ENCODE measurements around the gene VASH1.

The VASH1 gene

DNA sequence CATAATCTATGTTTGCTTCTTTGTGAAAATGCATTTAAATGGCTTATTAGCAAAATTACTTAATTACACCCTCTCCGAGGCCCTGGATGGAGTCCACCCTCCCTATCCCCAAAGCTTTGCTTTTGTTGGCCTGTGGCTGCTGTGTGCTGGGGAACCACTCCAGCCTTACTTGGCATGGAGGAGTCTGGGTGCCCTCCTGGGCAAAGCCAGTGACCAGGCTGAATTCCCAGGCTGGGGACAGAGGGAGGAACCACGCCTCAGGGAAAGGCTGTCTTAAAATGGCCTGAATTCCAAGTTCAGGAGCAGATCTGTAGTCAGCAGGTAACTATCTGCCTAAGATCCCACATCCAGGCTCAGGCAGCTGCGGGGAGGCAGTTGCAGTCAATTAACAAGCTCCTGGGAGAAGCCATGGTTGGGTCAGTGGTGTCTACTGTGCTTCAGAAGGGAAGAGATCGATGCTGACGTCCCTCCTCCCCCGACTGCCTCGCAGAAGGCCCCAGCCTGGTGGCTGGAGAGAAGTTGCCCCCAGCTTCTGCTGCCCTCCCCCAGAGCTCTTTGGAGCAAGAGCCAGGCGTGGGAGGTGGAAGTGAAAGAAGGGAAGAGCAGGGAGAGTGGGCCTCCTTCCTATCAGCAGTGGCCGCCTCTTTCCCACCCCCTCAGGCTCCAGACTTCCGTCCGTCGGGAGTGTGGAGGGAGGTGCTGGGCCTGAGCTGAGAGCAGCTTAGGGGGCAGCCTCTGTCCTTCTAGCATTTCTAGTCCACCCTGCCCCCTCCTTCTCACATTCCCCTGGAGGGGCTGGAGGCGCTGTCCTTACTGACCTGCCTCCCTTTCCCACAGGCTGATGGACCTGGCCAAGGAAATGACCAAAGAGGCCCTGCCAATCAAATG is 11.3 kb downstream of the VASH1 start:
- DNase-seq = peak in 1 of 2 donors; percentile 4

DNA sequence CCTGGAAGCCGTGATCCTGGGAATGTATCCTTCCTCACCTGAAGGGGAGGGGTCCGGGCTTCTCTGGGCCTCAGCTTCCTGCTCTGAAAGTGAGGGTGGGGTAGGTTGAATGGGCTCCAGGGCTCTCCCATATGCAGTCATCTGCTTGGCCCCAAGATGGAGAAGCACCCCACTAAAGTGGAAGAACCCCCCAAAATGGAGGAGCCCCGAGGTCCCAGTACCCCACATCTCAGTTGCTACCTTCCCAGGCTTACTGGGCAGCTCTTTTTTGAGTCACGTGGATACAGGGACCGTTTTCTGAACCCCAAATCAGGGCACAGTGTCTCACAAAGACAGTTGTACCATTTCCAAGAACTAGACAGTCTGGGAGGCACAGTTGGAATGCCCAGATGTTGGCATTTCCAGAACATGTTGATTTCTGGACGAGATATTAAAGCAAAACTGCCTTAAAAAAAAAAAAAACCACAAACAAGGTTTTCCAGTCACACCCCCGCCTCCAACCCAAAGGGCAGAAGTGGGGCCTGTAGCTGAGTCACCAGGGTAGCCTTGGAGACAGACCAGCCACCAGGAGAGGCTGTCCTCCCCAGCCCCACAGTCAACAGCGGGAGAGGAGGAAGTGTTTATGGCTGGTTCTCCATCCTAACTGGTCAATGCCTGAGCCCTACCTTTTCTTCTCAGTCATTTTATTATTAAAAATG is 12.1 kb downstream of the VASH1 start:
- peak in 1 of 2 donors; percentile 19 for DNase-seq

DNA sequence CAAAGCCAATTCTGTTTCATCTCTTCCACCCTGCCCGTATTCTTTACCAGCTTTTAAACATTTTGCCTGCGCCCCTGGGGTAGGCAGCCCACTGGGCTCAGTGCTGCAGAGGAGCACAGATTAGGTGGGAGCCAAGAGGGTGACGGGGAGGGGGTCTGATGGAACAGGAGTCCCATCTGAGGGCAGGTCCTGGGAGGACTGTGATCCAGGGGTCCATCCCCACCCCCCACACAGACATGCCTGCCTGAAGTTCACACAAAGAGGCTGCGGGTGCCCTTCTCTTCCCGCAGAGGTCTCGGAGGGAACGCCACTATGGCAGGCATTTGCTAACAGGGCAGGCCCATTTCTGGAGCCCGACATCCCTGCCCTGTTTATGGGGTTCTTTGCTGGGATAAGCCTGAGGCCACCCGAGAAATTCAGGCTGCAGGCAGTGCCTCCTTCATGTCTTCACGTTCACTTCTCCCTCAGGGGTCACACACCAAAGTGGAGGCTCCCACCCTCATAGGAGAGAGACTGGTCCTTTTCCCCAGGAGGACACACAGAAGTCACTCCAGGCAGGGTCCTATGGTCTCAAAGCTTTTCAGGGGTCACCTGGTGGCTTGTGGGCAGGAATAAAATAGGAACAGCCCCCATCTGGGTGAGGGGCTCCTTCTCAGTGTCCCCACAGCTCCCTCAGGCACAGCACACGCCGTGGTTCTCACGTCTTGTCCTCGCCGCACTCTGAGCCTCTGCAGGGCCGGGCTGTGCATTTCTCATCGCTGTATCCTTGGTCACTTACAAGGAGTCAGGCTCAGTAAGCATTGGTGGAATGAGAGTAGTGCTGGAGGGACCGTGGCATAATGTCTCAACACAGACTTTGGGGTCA is 12.9 kb downstream of the VASH1 start:
- peak in 1 of 2 donors; percentile 10 for DNase-seq

DNA sequence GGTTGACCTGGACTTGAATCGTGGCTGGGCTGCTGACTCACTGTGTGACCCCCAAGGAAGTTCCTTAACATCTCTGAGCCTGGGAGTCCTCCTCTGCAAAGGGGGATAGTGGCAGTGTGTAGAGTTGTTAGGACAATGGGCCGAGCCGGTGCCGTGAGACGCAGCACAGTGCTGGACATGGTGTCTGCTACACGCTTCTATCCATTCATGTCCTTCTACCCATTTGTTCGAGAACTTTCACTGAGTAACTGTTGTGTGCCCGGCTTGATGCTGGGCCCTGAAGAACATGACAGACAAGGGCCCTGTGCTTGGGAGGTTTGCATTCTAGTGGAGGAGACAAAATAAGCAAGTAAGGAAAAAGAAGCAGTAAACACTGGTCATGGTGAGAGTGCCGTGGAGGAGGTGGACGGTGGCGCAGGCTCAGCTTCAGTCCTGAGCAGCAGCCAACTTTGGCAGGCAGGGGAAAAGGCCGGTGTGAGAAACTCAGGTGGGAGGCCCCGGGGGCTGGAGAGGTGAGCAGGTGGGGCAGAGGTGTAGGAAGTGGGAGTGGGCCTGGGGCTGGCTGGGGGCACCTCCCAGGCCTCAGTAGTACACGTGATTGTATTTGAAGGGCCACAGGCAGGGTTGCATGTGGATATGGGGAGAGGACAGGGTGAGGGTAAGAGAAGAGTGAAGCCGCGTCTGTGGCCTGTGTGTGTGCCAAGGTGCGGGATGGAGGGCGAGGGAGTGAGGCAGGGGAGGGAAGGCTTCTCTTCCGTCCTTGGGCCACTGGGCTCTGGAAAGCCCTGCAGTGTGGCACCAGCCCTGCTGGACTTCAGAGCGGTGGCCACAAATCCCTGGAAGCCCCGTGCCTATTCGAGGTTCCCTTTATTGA is 13.8 kb downstream of the VASH1 start:
- peak in 1 of 2 donors; percentile 11 for DNase-seq

DNA sequence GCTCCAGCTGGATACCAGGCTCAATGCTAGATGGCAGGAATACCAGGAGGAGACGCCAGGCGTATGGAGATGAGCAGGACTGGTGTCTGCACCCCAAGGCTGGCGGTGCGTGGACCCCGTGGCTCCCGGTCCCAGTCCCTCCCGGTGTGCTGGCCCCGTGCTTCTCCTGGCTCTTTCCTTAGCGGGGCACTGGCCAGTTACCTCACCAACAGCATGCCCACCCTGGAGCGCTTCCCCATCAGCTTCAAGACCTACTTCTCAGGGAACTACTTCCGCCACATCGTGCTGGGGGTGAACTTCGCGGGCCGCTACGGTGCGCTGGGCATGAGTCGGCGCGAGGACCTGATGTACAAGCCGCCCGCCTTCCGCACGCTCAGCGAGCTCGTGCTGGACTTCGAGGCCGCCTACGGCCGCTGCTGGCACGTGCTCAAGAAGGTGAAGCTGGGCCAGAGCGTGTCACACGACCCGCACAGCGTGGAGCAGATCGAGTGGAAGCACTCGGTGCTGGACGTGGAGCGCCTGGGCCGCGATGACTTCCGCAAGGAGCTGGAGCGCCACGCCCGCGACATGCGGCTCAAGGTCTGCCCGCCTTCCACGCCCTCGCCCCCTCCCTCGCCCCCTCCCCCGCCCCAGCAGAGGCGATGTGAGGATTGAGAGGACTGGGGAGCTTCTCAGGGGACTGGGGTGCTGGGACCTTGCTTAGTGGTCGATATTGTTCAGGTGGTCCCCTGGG is 14.6 kb downstream of the VASH1 start:
- no peak for DNase-seq

DNA sequence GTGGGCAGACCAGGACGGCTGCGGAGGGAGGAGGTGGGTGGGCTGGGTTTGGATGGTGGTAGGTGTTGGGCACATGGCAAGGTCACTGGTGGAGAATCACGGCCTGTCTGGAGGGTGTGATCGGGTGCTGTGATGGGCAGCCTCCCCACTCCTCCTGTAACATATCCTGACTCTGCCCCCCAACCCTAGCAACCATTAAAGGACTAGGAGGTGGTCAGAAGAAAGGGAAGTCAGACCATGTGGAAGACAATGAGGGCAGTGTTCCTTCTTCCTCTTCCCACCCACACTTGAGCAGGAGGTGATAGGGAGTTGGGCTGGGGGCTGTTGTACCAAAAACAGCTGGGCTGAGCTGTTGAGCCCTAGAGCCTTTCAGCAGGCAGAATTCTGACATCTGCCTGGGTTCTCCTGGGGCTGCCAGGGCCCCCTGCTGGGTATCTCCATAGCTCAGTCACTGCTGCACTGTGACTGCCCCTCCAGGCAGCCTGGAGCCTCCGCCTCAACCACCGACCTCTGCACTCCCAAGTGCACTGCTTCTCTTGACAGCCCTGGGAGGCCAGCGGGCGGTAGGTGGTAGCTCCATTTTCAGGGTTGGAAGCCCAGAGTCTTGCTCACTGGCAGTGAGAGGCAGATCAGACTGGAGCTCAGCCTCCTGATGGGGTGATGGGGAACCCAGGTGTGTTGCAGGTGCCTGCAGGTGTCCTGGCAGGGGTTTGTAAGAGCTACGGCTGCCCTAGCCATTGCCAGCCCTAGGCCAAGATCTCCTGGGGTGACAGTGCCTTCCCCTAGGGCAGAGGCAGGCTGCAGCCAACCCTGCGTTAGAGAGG is 15.4 kb downstream of the VASH1 start:
- no peak for DNase-seq

DNA sequence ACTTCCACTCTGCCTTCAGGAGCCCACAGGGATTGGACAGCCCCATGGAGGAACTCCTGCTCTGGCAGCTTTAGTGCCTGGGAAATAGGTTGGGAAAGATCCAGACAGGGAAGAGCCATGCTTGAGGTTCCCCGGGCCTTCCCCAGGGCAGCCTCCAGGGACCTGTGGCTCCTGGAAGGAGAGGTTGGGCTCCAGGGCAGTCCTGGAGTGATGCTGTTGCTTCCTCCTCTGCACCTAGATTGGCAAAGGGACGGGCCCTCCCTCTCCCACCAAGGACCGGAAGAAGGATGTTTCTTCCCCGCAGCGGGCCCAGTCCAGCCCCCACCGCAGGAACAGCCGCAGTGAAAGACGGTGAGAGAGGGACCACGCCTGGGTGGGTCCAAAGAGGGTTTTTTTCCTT is 16.5 kb downstream of the VASH1 start:
- no peak for DNase-seq

DNA sequence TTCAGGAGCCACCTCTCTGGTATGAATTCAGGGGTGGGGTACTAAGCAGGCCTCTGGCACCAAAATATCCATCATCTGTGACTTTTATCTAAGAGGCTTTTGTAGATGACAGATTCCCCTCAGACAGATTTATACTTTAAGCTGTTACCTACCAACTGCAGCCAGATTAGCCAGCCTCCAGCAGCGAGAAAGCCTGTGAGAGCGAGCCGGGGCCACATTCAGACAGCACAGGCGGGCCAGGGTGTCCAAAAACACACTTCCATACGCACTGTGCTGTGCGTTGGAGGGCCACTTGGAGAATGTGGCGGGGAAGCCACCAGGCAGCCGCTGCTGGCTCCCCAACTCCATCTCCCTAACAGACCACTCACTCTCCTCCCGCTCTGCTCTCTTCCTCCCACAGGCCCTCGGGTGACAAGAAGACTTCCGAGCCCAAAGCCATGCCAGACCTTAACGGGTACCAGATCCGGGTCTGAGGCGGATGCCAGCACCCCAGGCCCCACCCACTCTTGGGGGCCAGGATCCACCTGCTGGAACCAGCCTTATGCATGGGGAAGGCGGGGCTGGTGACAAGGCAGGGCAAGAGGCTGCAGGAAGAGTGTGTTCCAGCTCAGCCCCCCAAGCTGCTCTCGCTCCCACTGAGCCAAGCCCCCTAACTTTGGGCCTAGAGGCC is 17.4 kb downstream of the VASH1 start:
- DNase-seq = no peak

DNA sequence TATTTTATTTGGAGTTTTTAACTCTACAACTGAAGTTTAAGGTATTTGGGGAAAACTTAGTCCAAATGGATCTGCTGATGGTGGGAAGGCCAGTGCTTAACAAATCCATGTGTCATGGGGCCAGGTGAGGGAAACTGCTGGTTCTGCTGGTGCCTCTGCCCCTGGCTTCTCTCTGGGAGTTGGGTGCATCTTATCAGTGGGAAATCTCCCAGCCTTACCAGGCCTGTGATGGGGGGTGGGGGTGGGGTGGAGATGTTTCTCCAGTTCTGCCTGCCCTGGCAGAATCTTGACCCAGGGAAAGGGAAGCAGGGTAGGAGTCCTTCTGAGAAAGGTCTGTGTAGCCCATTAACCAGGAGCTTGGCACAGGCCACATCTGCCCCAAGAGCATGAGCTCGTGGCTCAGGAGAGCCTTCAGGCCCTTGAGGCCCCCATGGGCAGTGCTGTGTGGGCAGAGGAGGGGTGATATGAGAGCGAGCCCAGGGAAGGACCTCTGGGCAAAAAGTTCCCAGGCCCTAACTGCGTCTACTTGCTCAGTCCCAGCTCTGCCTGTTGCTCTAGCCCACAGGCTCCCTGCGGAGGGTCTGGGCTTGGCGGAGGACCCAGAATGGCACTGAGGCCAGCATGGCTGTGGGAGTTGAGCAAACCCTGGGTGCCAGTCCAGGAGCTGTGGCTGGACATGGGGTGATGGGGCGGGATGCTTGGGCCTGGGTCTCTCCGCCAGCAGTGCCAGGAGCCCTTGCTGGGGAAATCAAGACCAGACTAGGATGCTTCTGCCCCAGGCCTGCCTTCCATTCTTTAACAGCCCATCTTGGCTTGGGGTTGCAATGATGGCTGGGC is 18.2 kb downstream of the VASH1 start:
- no peak for DNase-seq

DNA sequence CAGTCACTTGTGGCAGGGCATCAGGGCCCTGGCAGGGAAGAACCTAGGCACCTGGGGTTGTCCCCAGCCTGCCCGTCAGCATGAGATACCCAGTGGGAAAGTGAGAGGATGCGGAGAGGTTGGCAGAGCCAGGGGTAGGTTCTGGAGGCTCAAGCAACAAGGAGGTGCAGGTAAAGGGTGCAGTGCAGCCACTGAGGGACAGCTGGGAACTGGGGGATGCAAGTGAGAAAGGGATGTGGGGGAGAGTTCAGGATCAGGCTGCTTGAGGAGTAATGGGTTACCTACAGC is 18.7 kb downstream of the VASH1 start:
- DNase-seq = no peak

DNA sequence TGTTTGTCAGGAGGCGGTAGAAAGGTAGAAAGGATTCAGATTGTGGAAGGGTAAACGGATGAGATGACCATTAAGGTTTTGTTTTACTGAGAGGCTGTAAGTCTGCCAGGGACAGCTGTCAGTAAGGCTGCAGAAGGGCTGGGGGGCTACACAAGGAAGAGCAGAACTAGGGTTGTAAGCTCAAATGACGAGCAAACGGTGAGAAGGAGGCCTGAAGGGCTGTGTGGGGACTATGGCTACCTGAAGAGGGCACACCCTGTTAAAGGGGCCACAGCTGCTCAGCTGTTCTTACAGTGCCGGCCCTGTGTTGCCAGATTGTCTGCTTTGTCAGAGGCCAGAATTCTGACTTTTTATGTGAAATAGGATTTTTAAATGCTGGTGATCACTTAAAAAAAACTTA is 19.1 kb downstream of the VASH1 start:
- no peak for DNase-seq

DNA sequence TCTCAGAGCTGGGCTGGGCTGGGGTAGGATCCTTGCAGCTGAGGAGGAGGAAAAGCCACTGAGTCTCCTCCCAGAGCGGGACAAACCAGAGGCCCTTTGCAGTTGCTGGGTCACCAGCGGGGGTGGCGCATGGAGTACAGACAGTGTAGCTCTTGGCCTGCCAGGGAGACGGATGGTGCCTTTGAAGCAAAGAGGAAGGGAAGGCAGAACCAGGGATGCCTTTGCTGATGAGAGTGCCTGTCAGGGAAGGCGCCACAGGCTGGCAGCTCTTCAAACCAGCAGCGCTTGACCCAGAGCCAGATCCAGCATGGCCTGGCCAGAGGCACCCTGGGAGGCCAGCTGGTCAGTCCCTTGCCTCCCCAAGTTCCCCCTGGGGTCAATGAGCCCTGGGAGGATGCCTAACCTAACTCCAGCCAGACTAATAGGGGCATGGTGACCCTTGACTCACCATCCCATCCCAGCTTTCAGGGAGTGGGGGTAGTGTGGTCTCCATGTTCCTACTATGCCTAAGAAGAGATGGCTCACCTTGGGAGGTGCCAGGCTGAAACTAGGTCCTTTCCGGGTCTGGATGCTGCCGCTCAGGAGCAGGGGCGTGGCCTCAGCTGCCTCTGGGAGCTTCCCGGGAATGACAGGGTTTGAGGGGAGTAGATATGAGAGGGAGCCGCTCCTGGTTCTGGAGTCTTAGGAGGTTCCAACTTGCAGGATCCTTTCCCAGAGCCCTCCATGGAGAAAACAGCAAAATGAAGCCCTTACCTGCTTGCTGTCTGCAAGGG is 19.8 kb downstream of the VASH1 start:
- no peak for DNase-seq

DNA sequence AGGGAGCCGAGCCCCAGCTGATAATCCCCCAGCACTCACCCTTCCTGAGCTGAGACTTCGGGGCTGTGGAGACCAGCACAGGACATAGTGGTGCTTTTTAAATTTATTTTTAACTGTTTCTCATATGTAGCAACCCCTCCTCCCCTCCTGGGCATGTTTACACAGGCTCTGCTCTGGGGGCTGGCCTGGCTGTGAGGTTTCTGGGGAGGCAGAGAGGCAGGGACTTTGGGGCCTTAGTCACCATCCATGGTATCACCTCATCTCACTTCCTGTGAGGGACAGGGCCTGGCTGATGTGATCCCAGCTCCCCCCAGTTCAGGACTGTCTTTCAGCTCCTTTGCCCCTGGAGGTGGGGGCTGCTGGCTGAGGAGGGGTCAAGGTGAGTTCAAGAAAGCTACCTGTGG is 20.4 kb downstream of the VASH1 start:
- no peak for DNase-seq

DNA sequence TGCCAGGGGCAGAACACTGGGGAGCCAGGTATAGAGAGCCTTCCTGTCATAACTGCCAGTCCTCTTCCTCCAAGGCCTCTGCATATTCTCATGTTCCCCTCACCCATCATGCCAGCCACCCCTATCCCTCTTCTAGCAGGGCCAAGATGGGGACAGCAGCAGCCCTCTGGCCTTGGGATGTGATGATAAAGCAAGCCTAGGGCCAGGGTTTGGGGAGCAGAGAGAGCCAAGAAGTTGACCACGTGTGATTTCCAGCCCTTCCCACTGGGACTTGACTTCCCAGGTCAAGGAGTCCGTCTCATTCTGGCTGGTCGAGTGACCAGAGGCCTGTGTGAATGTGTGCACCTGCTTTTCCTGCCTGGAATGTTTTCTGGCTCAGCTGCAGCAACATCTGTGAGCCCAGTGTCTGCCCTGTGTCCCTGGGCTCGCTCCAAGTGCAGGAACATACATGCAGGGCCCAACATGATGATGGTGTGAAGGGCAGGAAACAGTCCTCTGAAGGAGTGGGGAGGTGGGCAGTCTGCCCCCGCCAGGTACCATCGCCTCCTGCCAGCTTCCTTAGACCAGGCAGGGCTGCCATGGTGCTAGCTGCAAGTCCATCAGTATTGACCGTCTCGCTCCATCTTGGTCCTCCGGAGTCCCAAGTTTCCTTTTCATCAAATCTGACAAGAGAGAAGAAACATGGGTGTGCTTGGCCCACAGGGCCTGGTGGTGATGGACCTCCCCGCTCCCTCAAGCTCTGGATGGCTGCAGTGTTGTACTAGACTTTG is 21.0 kb downstream of the VASH1 start:
- no peak for DNase-seq

DNA sequence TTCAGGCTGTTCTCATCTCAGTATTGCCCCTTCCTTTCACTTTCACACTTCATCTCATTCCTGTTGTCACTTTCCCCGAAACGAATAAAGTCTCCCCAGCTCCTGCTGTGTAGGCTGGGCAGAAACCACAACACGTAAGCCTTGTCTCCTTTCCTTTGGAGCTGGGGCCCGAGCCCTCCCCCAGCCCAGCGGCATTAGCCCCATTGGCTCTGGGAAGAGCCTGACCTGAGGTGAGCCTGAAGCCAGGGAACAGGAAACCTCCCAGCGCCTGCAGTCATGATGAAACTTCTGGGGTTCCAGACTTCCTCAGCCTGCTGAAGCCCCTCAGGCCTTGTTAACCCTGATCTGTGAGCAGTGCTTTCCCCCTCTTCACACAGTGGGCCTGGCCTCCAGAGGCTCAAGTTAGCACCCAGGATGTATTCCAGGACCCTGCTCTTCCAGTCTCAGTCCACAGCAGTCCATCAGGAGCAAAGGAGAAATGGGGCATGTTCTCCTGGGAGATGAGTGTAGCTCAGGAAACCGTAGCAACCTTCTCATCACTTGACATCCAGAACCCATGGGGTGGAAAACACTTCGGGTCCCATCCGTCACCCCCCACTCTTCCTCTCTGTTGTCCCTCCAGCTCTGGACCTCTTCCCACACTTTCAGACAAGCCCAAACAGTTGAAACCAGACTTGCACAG is 21.8 kb downstream of the VASH1 start:
- peak in 1 of 2 donors; percentile 17 for DNase-seq

DNA sequence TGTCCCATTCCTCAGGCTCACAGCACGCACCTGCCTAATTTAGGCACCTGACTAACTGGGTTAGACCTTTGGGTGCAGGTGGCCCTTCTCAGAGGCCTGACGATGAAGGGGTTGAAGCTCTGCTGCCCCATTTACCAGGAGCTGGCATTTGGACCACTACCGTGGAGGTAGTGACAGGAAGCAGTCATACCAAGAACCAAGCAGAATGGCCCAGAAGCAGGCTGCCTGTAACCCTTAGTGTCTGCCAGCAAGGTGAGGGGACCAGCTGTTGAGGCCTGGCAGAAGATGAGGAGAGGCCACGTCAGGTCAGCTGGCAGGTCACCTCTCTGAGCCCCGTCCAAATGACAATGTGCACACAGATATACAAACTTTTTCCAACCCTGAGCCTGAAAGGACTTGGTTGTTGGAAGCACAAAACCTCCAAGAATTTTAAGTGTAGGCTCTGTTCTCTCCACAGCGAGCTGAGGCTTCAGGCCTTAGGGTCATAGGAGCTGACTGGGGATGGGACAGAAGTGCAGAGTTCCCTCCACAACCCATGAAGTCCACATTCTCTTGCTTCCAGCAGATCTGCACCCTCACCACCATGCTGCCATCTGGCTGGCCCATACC is 23.1 kb downstream of the VASH1 start:
- no peak for DNase-seq

DNA sequence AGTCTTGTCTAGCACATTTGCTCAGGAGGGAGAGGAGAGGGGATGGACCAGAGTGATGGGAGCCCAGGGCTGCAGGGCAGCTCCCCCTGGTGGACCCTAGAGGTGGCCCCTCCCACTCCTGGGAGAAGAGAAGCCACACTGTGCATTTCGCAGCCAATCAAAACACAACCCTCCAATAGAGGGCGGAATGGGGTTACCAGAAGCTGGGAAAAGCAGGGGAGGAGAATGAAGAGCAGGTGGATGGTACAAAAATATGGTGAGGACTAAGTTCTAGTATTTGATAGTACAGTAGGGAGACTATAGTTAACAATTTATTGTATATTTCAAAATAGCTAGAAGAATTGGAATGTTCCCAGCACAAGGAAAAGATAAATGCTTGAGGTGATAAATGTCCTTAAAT is 23.6 kb downstream of the VASH1 start:
- DNase-seq = peak; percentile 60 to 64

Data from stimulated activated CD4-positive, alpha-beta T cell treated with anti-CD3 and anti-CD28 coated beads, Interleukin-2, amount 100 ng/mL, for 24 hours (primary cell).